Measurements from ENCODE around the gene NRCAM.

The NRCAM gene

DNA sequence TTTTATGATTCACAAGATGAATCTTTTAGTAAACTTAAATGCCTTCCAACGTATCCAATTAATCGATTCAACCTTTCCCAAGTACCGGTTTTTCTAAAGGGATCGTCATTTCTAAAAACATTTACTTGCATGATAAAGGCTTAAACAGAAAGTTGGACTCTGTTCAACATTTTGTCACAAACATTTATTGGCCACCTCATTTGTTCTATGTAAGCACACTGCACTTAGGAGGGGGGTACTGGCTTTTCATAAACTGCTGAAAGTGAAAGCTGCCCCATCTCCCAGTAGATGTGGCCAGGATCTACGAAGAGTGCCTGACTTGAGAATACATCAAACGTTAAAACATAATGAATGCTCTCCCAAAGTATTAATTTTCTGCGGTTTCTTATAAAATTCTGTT is 288.8 kb downstream of the NRCAM start:
- Histone ChIP-seq H3K9me3 (no peaks in the 10 kb centered on the region), H3K36me3 (no peaks in the 10 kb centered on the region), H3K4me3 (ENCODE audit: low read depth in 1 of 2, low read length in 1 of 2) (no peak overlapping the region), H3K27ac (no peak overlapping the region), H3K4me1 (ENCODE audit: control insufficient read depth in 1 of 2, insufficient read depth in 1 of 2, low read depth in 1 of 2, low read length in 1 of 2) (no peaks in the 10 kb centered on the region), H3K27me3 (peaks cover 8% of the 10 kb centered on the region)
- no peak for TF ChIP-seq CTCF (IDR thresholded peaks at IDR 0.05)

DNA sequence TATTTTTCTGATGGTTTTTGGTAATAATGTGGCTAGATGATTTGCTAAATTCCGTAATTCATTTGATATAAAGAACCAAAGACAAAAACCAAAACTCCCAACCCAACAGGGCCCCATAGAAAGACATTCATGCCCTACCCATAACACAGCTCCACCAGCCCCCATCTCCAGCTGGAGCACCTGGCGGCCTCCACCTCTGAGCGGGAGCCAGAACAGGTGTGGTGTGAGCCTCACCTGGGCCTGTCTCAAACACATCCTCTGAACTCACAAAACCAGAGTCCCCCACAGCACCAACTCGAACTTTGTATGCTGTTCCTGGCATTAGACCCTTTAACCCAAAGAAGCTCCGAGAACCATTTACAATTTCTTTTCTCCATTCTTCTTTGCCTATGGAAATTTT is 289.5 kb downstream of the NRCAM start:
- Histone ChIP-seq H3K27ac (no peak overlapping the region), H3K9me3 (no peaks in the 10 kb centered on the region)
- TF ChIP-seq CTCF (IDR thresholded peaks at IDR 0.05), result no peak

GRCh38 chr7:108165723-108166122 is 290.5 kb downstream of the NRCAM start:
- Histone ChIP-seq H3K36me3 (no peaks in the 10 kb centered on the region), H3K4me3 (ENCODE audit: low read depth in 1 of 2, low read length in 1 of 2) (no peak overlapping the region), H3K9me3 (no peaks in the 10 kb centered on the region), H3K27me3 (peaks cover 14% of the 10 kb centered on the region), H3K4me1 (ENCODE audit: control insufficient read depth in 1 of 2, insufficient read depth in 1 of 2, low read depth in 1 of 2, low read length in 1 of 2) (no peaks in the 10 kb centered on the region), H3K27ac (no peak overlapping the region)
- no peak for TF ChIP-seq CTCF (IDR thresholded peaks at IDR 0.05)

More for the DNA sequence above, 289.5 kb downstream of the NRCAM start:
- Histone ChIP-seq H3K27me3 (peaks cover 8% of the 10 kb centered on the region), H3K36me3 (no peaks in the 10 kb centered on the region), H3K4me3 (ENCODE audit: low read depth in 1 of 2, low read length in 1 of 2) (no peak overlapping the region), H3K4me1 (ENCODE audit: control insufficient read depth in 1 of 2, insufficient read depth in 1 of 2, low read depth in 1 of 2, low read length in 1 of 2) (no peaks in the 10 kb centered on the region)

GRCh38 chr7:108164946-108165345 is 291.3 kb downstream of the NRCAM start:
- no peak overlapping the region for H3K27ac ChIP-seq
- H3K27me3 ChIP-seq, result peaks cover 22% of the 10 kb centered on the region
- no peak for TF ChIP-seq CTCF (IDR thresholded peaks at IDR 0.05)
- no peaks in the 10 kb centered on the region for H3K4me1 ChIP-seq (ENCODE audit: control insufficient read depth in 1 of 2, insufficient read depth in 1 of 2, low read depth in 1 of 2, low read length in 1 of 2)
- H3K36me3 ChIP-seq, result no peaks in the 10 kb centered on the region
- H3K4me3 ChIP-seq (ENCODE audit: low read depth in 1 of 2, low read length in 1 of 2), result no peak overlapping the region
- H3K9me3 ChIP-seq, result no peaks in the 10 kb centered on the region

- peaks cover 28% of the 10 kb centered on the region for H3K27me3 ChIP-seq
- H3K36me3 ChIP-seq, result no peaks in the 10 kb centered on the region
- H3K4me3 ChIP-seq (ENCODE audit: low read depth in 1 of 2, low read length in 1 of 2), result no peak overlapping the region
- H3K9me3 ChIP-seq, result no peaks in the 10 kb centered on the region
- no peak overlapping the region for H3K27ac ChIP-seq
- no peak for TF ChIP-seq CTCF (IDR thresholded peaks at IDR 0.05)
- no peaks in the 10 kb centered on the region for H3K4me1 ChIP-seq (ENCODE audit: control insufficient read depth in 1 of 2, insufficient read depth in 1 of 2, low read depth in 1 of 2, low read length in 1 of 2)
Measured at GRCh38 chr7:108164342-108164741, 291.9 kb downstream of the NRCAM start.

- Histone ChIP-seq H3K36me3 (no peaks in the 10 kb centered on the region), H3K4me1 (ENCODE audit: control insufficient read depth in 1 of 2, insufficient read depth in 1 of 2, low read depth in 1 of 2, low read length in 1 of 2) (no peaks in the 10 kb centered on the region), H3K9me3 (no peaks in the 10 kb centered on the region), H3K4me3 (ENCODE audit: low read depth in 1 of 2, low read length in 1 of 2) (no peak overlapping the region), H3K27me3 (peaks cover 74% of the 10 kb centered on the region), H3K27ac (no peak overlapping the region)
- TF ChIP-seq CTCF (IDR thresholded peaks at IDR 0.05), result no peak
Measured at GRCh38 chr7:108158776-108159175, 297.5 kb downstream of the NRCAM start.
